Caco-2 (cell line): ENCODE results near the gene SMARCD3. TPM values are rescaled to one million over a fixed set of nuclear protein-coding genes. Genes with fewer than 3 reads are reported as not detected.

ENCODE experiments used
- BruUV-seq: library from RNA; stranded (reverse); fragments of 400-500 nt; replicated peaks from 2 replicates; lab custom pipeline; 2021; lab: Mats Ljungman, UMichigan
- CTCF ChIA-PET: fragments of 300-600 bp; sonication (Branson Sonifier 250); formaldehyde crosslinking; loops from one replicate; lab custom pipeline; 2022; ENCODE audit warnings: antibody characterized with exemption; lab: Charles Lee
- POLR2A ChIA-PET: fragments of 300-600 bp; sonication (Branson Sonifier 250); formaldehyde crosslinking; loops from one replicate; lab custom pipeline; 2022; ENCODE audit warnings: antibody characterized with exemption; lab: Charles Lee
- DNase-seq, 2 experiments: peaks; one replicate each; pipeline versions ENCODE4 v3.0.0 to v3.0.0-alpha.2; 2020 to 2022
- H3K27me3 ChIP-seq: replicated peaks from 2 replicates; pipeline ENCODE4 v1.6.0; 2011; ENCODE audit warnings: low read length; ENCODE audit not compliant: control insufficient read depth, insufficient read depth
- H3K36me3 ChIP-seq: 2 replicates; pipeline ENCODE4 v1.5.1; 2011; ENCODE audit warnings: low read length; ENCODE audit not compliant: control insufficient read depth, insufficient read depth
- H3K4me1 ChIP-seq: fragments of 250-450 bp; sonication (Bioruptor Pico); 2 replicates; pipeline ENCODE4 v1.5.1; 2020; ENCODE audit warnings: mild to moderate bottlenecking
- H3K4me3 ChIP-seq: 2 replicates; pipeline ENCODE4 v1.5.1; 2011; ENCODE audit warnings: low read depth, mild to moderate bottlenecking, control low read depth, low read length
- H3K9me3 ChIP-seq: fragments of 250-450 bp; sonication (Bioruptor Pico); 2 replicates; pipeline ENCODE4 v1.5.1; 2020; ENCODE audit warnings: mild to moderate bottlenecking, moderate library complexity
- H3K27ac Mint-ChIP-seq: one replicate; pipeline ENCODE4 v1.8.0; 2022; ENCODE audit warnings: mixed read lengths; ENCODE audit not compliant: unreplicated experiment
- H3K27me3 Mint-ChIP-seq: one replicate; pipeline ENCODE4 v1.8.0; 2022; ENCODE audit warnings: mixed read lengths; ENCODE audit not compliant: insufficient read depth, unreplicated experiment
- H3K36me3 Mint-ChIP-seq: one replicate; pipeline ENCODE4 v1.8.0; 2022; ENCODE audit warnings: mild to moderate bottlenecking, mixed read lengths; ENCODE audit not compliant: insufficient read depth, unreplicated experiment
- H3K4me1 Mint-ChIP-seq: one replicate; pipeline ENCODE4 v1.8.0; 2022; ENCODE audit warnings: low read depth, mixed read lengths; ENCODE audit not compliant: unreplicated experiment
- H3K4me3 Mint-ChIP-seq: one replicate; pipeline ENCODE4 v1.8.0; 2022; ENCODE audit warnings: mild to moderate bottlenecking, moderate library complexity, mixed read lengths; ENCODE audit not compliant: unreplicated experiment
- H3K9me3 Mint-ChIP-seq: one replicate; pipeline ENCODE4 v1.8.0; 2022; ENCODE audit warnings: mixed read lengths; ENCODE audit not compliant: unreplicated experiment
- intact Hi-C: fragments of 100-400 bp; cut with micrococcal nuclease; formaldehyde crosslinking; loops from one replicate; pipeline ENCODE4 v1.10.0; 2022; ENCODE audit not compliant: unreplicated experiment
- total RNA-seq: library from RNA; stranded (reverse); gene quantifications from 2 replicates; pipeline ENCODE4 v1.2.3, GENCODE V29; 2022
- TF ChIP-seq, protein P1 (sequence below), 2 experiments: fragments of 200-600 bp in 1 of 2; IDR thresholded peaks; 1 replicate in 1 of 2; 2 replicates in 1 of 2; pipeline versions ENCODE4 v1.5.1 to v1.8.0; 2011 to 2022; ENCODE audit warnings: antibody characterized with exemption in 1 of 2, control low read depth in 1 of 2, inconsistent platforms in 1 of 2, low read depth in 1 of 2, low read length in 1 of 2, mild to moderate bottlenecking in 1 of 2, moderate library complexity in 1 of 2; ENCODE audit not compliant: insufficient read depth in 1 of 2, severe bottlenecking in 1 of 2, unreplicated experiment in 1 of 2

Gene SMARCD3
- total RNA-seq, 1 experiment from 2014 or later, result 27.8 TPM

DNA sequence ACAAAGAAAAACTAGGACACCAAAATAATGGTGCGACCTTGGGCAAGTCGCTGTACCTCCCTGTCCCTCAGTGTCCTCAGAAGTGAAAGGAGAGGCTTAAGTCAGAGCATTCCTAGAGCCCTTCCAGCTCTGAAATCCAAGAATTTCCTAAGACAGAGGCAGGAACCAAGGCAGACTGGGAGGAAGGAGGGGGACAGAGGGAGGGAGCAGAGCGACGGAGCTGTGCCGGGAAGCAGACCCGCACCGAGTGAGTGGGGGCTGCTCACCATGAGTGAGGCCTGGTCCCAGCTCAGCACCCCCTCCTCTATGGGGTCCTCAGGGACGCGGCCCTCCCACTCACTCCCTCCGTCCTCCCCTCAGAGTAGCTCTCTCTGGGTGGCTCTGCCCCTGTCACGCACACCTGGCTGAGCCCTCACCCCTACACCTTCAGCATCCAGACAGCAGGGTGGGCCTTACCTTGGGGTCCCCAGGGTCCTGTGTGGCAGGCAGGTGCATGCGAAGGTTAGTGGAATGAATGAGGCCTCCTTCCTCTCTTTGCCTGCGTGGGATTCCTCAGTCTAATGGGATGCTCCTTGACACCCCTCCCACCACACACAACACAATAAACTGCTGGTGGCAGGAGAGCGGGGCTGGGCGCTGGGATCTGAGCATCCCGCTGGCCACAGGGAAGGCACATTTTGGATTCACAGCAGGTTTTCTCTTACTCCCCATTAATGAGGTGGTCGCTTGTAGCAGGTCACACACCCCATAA lies 4.6 kb upstream of the SMARCD3 start:
- no peak overlapping the region for H3K4me3 ChIP-seq
- Mint-ChIP-seq H3K9me3 (no peaks in the 10 kb centered on the region), H3K27me3 (peaks cover 25% of the 10 kb centered on the region), H3K4me1 (peaks cover 26% of the 10 kb centered on the region), H3K36me3 (peaks cover 6% of the 10 kb centered on the region), H3K27ac (no peak overlapping the region), H3K4me3 (no peak overlapping the region)
- CTCF ChIA-PET, result no interaction called here
- POLR2A ChIA-PET, result interaction anchor here (0.5 kb wide), 1 partner anchor 172 kb away, joined by 3 read pairs; no protein-coding TSS in a partner anchor
- peaks cover 2% of the 10 kb centered on the region for H3K27me3 ChIP-seq
- BruUV-seq, result no TSS peak
- peaks cover 27% of the 10 kb centered on the region for H3K4me1 ChIP-seq
- no peaks in the 10 kb centered on the region for H3K9me3 ChIP-seq
- no peaks in the 10 kb centered on the region for H3K36me3 ChIP-seq
- intact Hi-C loops, result no loop called here
- TF ChIP-seq, protein P1, sequence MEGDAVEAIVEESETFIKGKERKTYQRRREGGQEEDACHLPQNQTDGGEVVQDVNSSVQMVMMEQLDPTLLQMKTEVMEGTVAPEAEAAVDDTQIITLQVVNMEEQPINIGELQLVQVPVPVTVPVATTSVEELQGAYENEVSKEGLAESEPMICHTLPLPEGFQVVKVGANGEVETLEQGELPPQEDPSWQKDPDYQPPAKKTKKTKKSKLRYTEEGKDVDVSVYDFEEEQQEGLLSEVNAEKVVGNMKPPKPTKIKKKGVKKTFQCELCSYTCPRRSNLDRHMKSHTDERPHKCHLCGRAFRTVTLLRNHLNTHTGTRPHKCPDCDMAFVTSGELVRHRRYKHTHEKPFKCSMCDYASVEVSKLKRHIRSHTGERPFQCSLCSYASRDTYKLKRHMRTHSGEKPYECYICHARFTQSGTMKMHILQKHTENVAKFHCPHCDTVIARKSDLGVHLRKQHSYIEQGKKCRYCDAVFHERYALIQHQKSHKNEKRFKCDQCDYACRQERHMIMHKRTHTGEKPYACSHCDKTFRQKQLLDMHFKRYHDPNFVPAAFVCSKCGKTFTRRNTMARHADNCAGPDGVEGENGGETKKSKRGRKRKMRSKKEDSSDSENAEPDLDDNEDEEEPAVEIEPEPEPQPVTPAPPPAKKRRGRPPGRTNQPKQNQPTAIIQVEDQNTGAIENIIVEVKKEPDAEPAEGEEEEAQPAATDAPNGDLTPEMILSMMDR (IDR thresholded peaks at IDR 0.05; ENCODE audit: insufficient read depth in 1 of 2, low read depth in 1 of 2, low read length in 1 of 2, severe bottlenecking in 1 of 2, unreplicated experiment in 1 of 2), result no peak
- DNase-seq, result no peak

DNA sequence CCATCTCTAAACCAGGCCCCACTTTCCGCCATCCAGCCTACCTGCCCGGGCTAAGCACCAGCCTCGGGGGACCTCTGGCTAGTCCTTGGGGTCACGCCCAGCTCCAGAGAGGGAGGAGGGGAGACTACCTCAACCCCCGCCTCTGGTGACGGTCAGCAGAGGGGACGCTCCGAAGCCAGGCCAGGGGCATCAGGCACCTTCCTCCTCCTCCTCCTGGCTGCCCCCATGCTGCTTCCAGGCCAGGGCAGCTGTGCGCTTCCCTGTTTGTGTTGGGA lies 4.0 kb upstream of the SMARCD3 start:
- H3K27ac Mint-ChIP-seq, result peak overlapping the region; percentile 30
- H3K4me3 Mint-ChIP-seq, result peak overlapping the region; percentile 80
- peaks cover 26% of the 10 kb centered on the region for H3K4me1 Mint-ChIP-seq
- H3K9me3 ChIP-seq, result no peaks in the 10 kb centered on the region
- intact Hi-C loops, result no loop called here
- BruUV-seq, result no TSS peak
- H3K36me3 Mint-ChIP-seq, result peaks cover 11% of the 10 kb centered on the region
- peaks cover 2% of the 10 kb centered on the region for H3K27me3 ChIP-seq
- H3K36me3 ChIP-seq, result no peaks in the 10 kb centered on the region
- peaks cover 27% of the 10 kb centered on the region for H3K4me1 ChIP-seq
- H3K27me3 Mint-ChIP-seq, result peaks cover 19% of the 10 kb centered on the region
- DNase-seq, result no peak
- H3K4me3 ChIP-seq, result peak overlapping the region; percentile 57
- POLR2A ChIA-PET, result interaction anchor here (1.0 kb wide), 1 partner anchor 20 kb away, joined by 4 read pairs; the partner anchor contains the start of gene CHPF2
- H3K9me3 Mint-ChIP-seq, result no peaks in the 10 kb centered on the region
- TF ChIP-seq, protein P1 (IDR thresholded peaks at IDR 0.05; ENCODE audit: insufficient read depth in 1 of 2, low read depth in 1 of 2, low read length in 1 of 2, severe bottlenecking in 1 of 2, unreplicated experiment in 1 of 2), result no peak
- CTCF ChIA-PET, result no interaction called here

DNA sequence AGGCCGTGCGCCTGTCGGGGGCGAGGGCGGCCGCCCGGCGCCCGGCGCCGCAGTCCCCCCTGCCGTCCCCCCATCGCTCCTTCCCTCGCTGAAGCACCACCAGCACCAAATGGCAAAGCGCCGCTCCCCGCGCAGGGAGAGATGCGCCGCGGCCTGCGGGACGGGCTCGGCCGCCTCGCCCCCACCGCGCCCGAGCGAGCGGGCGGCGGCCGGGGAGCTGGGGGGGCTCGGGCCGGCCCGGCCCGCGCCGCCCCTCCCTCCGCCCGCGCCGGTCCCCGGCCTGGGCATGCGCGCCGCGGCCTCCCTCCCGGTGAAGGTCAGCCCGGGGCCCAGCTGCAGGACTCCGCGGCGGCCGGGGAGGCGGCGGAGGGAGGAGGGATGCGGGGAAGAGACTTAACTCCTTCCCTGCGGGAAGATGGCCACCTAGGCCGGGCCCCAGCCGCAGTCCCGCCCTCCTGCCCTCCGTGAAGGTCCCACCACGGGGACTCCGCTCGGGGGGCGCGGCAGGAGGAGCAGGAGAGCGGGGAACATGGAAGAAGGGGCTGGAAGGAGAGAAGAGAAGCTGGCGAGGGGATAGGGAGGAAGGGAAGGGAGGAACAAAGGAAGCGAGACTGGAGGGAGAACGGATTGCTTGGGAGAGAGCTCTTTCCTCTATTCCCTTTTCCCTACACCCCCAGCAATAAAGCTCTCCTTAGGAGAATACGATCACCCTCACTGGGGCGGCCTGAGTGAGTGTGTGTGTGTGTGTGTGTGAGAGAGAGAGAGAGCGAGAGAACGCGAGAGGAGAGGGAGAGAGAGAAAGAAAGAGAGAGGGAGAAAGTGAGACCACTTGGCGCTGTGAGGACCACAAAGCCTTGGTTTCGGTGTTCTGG lies 3.4 kb upstream of the SMARCD3 start:
- peak overlapping the region; percentile 30 for H3K27ac Mint-ChIP-seq
- DNase-seq, result peak; percentile 77 to 83
- CTCF ChIA-PET, result interaction anchor here (0.6 kb wide), 1 partner anchor 189 kb away, joined by 4 read pairs; no protein-coding TSS in a partner anchor

More for the DNA sequence above, 3.4 kb upstream of the SMARCD3 start:
- POLR2A ChIA-PET, result interaction anchor here (1.0 kb wide), 1 partner anchor 20 kb away, joined by 4 read pairs; the partner anchor contains the start of gene CHPF2
- Mint-ChIP-seq H3K4me3 (peak overlapping the region; percentile 80), H3K27me3 (peaks cover 13% of the 10 kb centered on the region), H3K9me3 (no peaks in the 10 kb centered on the region), H3K4me1 (peaks cover 26% of the 10 kb centered on the region), H3K36me3 (peaks cover 11% of the 10 kb centered on the region)
- intact Hi-C loops, result no loop called here
- H3K27me3 ChIP-seq, result peaks cover 2% of the 10 kb centered on the region
- H3K4me1 ChIP-seq, result peaks cover 27% of the 10 kb centered on the region
- H3K9me3 ChIP-seq, result no peaks in the 10 kb centered on the region
- no TSS peak for BruUV-seq
- TF ChIP-seq, protein P1 (IDR thresholded peaks at IDR 0.05; ENCODE audit: insufficient read depth in 1 of 2, low read depth in 1 of 2, low read length in 1 of 2, severe bottlenecking in 1 of 2, unreplicated experiment in 1 of 2), result no peak
- H3K36me3 ChIP-seq, result no peaks in the 10 kb centered on the region
- peak overlapping the region; percentile 57 for H3K4me3 ChIP-seq
